ENCODE data around the gene ATAD3C. TPM values are rescaled to one million over a fixed set of nuclear protein-coding genes. Genes with fewer than 3 reads are reported as not detected.
A peak's percentile ranks its signal among the peaks of the same experiment; 100 is the strongest.
"Not testable (repeated sequence)": the region's sequence is repeated elsewhere in the genome, so short reads cannot be mapped to it uniquely, and the experiment has no call there.

ATAD3C gene
- total RNA-seq, 1 donor from 2014 or later: 1.8 TPM

DNA sequence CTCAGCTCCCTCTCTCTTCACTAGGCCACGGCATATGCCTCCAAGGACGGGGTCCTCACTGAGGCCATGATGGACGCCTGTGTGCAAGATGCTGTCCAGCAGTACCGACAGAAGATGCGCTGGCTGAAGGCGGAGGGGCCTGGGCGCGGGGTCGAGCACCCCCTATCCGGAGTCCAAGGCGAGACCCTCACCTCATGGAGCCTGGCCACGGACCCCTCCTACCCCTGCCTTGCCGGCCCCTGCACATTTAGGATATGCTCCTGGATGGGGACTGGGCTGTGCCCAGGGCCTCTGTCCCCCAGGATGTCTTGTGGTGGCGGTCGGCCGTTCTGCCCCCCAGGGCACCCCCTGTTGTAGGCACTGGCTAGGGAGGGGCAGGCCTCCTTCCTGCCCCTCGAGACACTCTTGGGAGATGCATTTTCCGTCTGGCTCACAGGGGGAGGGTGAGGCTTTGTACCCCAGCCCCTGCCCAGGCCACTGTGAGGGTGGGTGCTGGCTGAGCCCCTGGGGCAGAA lies 46.0 kb downstream of the ATAD3C start:
- H3K9me3 ChIP-seq (ENCODE audit: insufficient read depth, low read depth, low read length); H3K4me1 ChIP-seq (ENCODE audit: insufficient read depth, low read length); H3K4me3 ChIP-seq (ENCODE audit: insufficient read depth, low read depth, low read length); FAIRE-seq; H3K27ac ChIP-seq (ENCODE audit: low read depth, low read length); H3K4me1 Mint-ChIP-seq (ENCODE audit: low read depth, unreplicated experiment); H3K27me3 ChIP-seq (ENCODE audit: insufficient read depth, low read length); H3K27me3 Mint-ChIP-seq (ENCODE audit: low read depth, unreplicated experiment); H4K20me1 ChIP-seq (ENCODE audit: insufficient read depth, low read length); H3K4me3 Mint-ChIP-seq (ENCODE audit: unreplicated experiment); H3K27ac Mint-ChIP-seq (ENCODE audit: unreplicated experiment); H2AFZ ChIP-seq (ENCODE audit: low read depth, low read length); DNase-seq (ENCODE audit: low read depth); H3K9me3 Mint-ChIP-seq (ENCODE audit: unreplicated experiment); H3K4me2 ChIP-seq (ENCODE audit: low read length); H3K9ac ChIP-seq (ENCODE audit: low read length): not testable (repeated sequence)
- Histone ChIP-seq H3K36me3 (ENCODE audit: insufficient read depth, low read length) (peaks cover 14% of the 10 kb centered on the region), H3K79me2 (ENCODE audit: insufficient read depth, low read length) (peaks cover 11% of the 10 kb centered on the region)
- peaks cover 21% of the 10 kb centered on the region for H3K36me3 Mint-ChIP-seq (ENCODE audit: low read depth, unreplicated experiment)

DNA sequence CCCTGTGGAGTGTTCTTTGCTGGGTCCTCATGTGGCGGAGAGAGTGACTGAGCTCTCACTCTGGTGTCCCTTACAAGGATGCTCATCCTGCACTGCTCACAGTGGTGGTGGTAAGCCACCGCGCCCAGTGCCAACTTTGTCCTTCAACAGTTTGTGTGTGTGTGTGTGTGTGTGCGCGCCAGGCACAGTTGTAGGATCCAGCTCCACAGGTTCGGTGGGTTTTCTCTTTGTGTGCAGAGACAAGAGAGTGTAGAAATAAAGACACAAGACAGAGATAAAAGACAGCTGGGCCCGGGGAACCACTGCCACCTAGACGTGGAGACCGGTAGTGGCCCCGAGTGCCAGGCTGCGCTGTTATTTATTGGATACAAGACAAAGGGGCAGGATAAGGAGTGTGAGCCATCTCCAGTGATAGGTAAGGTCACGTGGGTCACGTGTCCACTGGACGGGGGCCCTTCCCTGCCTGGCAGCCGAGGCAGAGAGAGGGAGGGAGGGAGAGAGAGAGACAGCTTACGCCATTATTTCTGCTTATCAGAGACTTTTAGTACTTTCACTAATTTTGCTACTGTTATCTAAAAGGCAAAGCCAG lies 55.4 kb downstream of the ATAD3C start:
- H3K27ac ChIP-seq (ENCODE audit: low read depth, low read length); H3K4me1 ChIP-seq (ENCODE audit: insufficient read depth, low read length); H3K27me3 Mint-ChIP-seq (ENCODE audit: low read depth, unreplicated experiment); H3K4me1 Mint-ChIP-seq (ENCODE audit: low read depth, unreplicated experiment); H3K4me3 ChIP-seq (ENCODE audit: insufficient read depth, low read depth, low read length); H3K79me2 ChIP-seq (ENCODE audit: insufficient read depth, low read length); FAIRE-seq; H3K9me3 ChIP-seq (ENCODE audit: insufficient read depth, low read depth, low read length); H3K9me3 Mint-ChIP-seq (ENCODE audit: unreplicated experiment); H3K27me3 ChIP-seq (ENCODE audit: insufficient read depth, low read length); H3K4me2 ChIP-seq (ENCODE audit: low read length); H3K36me3 Mint-ChIP-seq (ENCODE audit: low read depth, unreplicated experiment); H3K9ac ChIP-seq (ENCODE audit: low read length); H4K20me1 ChIP-seq (ENCODE audit: insufficient read depth, low read length); H3K36me3 ChIP-seq (ENCODE audit: insufficient read depth, low read length): not testable (repeated sequence)
- Mint-ChIP-seq H3K27ac (ENCODE audit: unreplicated experiment) (peak overlapping the region; percentile 50), H3K4me3 (ENCODE audit: unreplicated experiment) (peak overlapping the region; percentile 54)
- peak; percentile 6 for DNase-seq (ENCODE audit: low read depth)
- peak overlapping the region; percentile 1 for H2AFZ ChIP-seq (ENCODE audit: low read depth, low read length)
- TF ChIP-seq, protein P1, sequence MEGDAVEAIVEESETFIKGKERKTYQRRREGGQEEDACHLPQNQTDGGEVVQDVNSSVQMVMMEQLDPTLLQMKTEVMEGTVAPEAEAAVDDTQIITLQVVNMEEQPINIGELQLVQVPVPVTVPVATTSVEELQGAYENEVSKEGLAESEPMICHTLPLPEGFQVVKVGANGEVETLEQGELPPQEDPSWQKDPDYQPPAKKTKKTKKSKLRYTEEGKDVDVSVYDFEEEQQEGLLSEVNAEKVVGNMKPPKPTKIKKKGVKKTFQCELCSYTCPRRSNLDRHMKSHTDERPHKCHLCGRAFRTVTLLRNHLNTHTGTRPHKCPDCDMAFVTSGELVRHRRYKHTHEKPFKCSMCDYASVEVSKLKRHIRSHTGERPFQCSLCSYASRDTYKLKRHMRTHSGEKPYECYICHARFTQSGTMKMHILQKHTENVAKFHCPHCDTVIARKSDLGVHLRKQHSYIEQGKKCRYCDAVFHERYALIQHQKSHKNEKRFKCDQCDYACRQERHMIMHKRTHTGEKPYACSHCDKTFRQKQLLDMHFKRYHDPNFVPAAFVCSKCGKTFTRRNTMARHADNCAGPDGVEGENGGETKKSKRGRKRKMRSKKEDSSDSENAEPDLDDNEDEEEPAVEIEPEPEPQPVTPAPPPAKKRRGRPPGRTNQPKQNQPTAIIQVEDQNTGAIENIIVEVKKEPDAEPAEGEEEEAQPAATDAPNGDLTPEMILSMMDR (IDR thresholded peaks at IDR 0.05; ENCODE audit: insufficient read depth, low read depth, low read length): peak; percentile 24

DNA sequence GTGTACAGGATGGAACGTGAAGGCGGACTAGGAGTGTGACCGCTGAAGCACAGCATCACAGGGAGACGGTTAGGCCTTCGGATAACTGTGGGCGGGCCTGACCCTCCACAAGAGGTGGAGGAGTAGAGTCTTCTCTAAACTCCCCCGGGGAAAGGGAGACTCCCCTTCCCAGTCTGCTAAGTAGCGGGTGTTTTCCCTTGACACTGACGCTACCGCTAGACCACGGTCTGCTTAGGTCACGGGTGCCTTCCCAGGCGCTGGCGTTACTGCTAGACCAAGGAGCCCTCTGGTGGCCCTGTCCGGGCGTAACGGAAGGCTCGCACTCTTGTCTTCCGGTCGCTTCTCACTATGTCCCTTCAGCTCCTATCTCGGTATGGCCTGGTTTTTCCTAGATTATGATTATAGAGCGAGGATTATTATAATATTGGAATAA lies 55.9 kb downstream of the ATAD3C start:
- not testable (repeated sequence) for H3K9ac ChIP-seq (ENCODE audit: low read length); H3K4me3 ChIP-seq (ENCODE audit: insufficient read depth, low read depth, low read length); H3K79me2 ChIP-seq (ENCODE audit: insufficient read depth, low read length); H3K27ac ChIP-seq (ENCODE audit: low read depth, low read length); H3K4me1 Mint-ChIP-seq (ENCODE audit: low read depth, unreplicated experiment); H3K9me3 ChIP-seq (ENCODE audit: insufficient read depth, low read depth, low read length); H3K9me3 Mint-ChIP-seq (ENCODE audit: unreplicated experiment); H3K36me3 Mint-ChIP-seq (ENCODE audit: low read depth, unreplicated experiment); H3K4me3 Mint-ChIP-seq (ENCODE audit: unreplicated experiment); H3K36me3 ChIP-seq (ENCODE audit: insufficient read depth, low read length); H3K4me2 ChIP-seq (ENCODE audit: low read length); H3K27ac Mint-ChIP-seq (ENCODE audit: unreplicated experiment); H3K4me1 ChIP-seq (ENCODE audit: insufficient read depth, low read length); H2AFZ ChIP-seq (ENCODE audit: low read depth, low read length); H3K27me3 ChIP-seq (ENCODE audit: insufficient read depth, low read length); DNase-seq (ENCODE audit: low read depth); FAIRE-seq; H3K27me3 Mint-ChIP-seq (ENCODE audit: low read depth, unreplicated experiment); H4K20me1 ChIP-seq (ENCODE audit: insufficient read depth, low read length)

DNA sequence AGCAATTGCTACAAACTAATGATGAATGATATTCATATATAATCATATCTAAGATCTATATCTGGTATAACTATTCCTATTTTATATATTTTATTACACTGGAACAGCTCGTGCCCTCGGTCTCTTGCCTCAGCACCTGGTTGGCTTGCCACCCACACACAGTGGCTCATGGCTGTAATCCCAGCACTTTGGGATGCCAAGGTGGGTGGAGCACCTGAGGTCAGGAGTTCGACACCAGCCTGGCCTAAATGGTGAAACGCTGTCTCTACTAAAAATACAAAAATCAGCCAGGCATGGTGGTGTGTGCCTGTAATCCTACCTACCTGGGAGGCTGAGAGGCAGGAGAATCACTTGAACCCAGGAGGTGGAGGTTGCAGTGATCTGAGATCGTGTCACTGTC lies 56.3 kb downstream of the ATAD3C start:
- H3K4me1 Mint-ChIP-seq (ENCODE audit: low read depth, unreplicated experiment); H3K4me1 ChIP-seq (ENCODE audit: insufficient read depth, low read length); H3K27ac Mint-ChIP-seq (ENCODE audit: unreplicated experiment); DNase-seq (ENCODE audit: low read depth); H3K36me3 ChIP-seq (ENCODE audit: insufficient read depth, low read length); H4K20me1 ChIP-seq (ENCODE audit: insufficient read depth, low read length); H3K4me3 ChIP-seq (ENCODE audit: insufficient read depth, low read depth, low read length); H3K9me3 ChIP-seq (ENCODE audit: insufficient read depth, low read depth, low read length); H3K9me3 Mint-ChIP-seq (ENCODE audit: unreplicated experiment); H3K9ac ChIP-seq (ENCODE audit: low read length); H3K79me2 ChIP-seq (ENCODE audit: insufficient read depth, low read length); H3K36me3 Mint-ChIP-seq (ENCODE audit: low read depth, unreplicated experiment); H3K27ac ChIP-seq (ENCODE audit: low read depth, low read length); H2AFZ ChIP-seq (ENCODE audit: low read depth, low read length); H3K27me3 Mint-ChIP-seq (ENCODE audit: low read depth, unreplicated experiment); H3K4me2 ChIP-seq (ENCODE audit: low read length); H3K4me3 Mint-ChIP-seq (ENCODE audit: unreplicated experiment); FAIRE-seq; H3K27me3 ChIP-seq (ENCODE audit: insufficient read depth, low read length): not testable (repeated sequence)
